GM13976 (cell line): ENCODE data around the gene SCO2.

Source experiments
- DNase-seq: peaks from one replicate; pipeline ENCODE4 v3.0.0; 2012; ENCODE audit warnings: low spot score
- in situ Hi-C: fragments of 300-500 bp; cut with MboI; formaldehyde crosslinking; loops from one replicate; pipeline ENCODE4 v1.12.0; 2022; ENCODE audit warnings: low sequenced_read_pairs, mixed read lengths, inconsistent platforms; ENCODE audit not compliant: unreplicated experiment
- TF ChIP-seq, protein P1 (sequence below): IDR thresholded peaks from 2 replicates; pipeline ENCODE4 v1.5.1; 2012; ENCODE audit warnings: borderline replicate concordance, mild to moderate bottlenecking; ENCODE audit not compliant: insufficient read depth; ENCODE audit errors: extremely low read depth, missing control alignments, control extremely low read depth

The SCO2 gene

GRCh38 chr22:50486561-50487289 lies 38.7 kb downstream of the SCO2 start, which contains the start of gene MIOX:
Gene MIOX, plus strand, starts transcription at chr22:50486859. Its CDS starts 39 bp downstream, at chr22:50486898.
- peak; percentile 63 for DNase-seq
- in situ Hi-C loops: no loop called here
- TF ChIP-seq, protein P1, sequence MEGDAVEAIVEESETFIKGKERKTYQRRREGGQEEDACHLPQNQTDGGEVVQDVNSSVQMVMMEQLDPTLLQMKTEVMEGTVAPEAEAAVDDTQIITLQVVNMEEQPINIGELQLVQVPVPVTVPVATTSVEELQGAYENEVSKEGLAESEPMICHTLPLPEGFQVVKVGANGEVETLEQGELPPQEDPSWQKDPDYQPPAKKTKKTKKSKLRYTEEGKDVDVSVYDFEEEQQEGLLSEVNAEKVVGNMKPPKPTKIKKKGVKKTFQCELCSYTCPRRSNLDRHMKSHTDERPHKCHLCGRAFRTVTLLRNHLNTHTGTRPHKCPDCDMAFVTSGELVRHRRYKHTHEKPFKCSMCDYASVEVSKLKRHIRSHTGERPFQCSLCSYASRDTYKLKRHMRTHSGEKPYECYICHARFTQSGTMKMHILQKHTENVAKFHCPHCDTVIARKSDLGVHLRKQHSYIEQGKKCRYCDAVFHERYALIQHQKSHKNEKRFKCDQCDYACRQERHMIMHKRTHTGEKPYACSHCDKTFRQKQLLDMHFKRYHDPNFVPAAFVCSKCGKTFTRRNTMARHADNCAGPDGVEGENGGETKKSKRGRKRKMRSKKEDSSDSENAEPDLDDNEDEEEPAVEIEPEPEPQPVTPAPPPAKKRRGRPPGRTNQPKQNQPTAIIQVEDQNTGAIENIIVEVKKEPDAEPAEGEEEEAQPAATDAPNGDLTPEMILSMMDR: no peak

GRCh38 chr22:50485221-50486131 lies 39.9 kb downstream of the SCO2 start:
- no peak for DNase-seq
- in situ Hi-C loops: no loop called here
- TF ChIP-seq, protein P1: no peak

- DNase-seq: no peak
- TF ChIP-seq, protein P1: no peak
- in situ Hi-C loops: no loop called here
These were observed 41.2 kb downstream of the SCO2 start for GRCh38 chr22:50483977-50484853.

DNA sequence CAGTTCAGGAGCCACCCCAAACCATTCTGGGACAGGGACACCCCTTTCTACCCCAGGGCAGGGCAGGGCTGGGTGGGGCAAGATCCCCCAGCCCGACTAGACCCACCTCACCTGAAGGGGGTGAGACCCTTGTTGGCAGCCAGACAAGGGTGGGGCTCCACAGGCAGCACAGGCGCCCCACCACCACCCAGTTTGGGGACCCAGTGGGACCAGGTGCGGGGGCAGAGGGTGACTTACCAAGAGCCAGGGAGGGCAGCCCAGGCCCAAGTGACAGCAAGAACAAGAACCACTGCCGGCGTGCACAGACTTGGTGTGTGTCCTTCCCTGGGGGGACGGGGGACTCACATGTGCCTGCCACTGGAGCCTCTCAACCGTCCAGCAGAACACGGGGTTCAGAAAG lies 41.8 kb downstream of the SCO2 start:
- no peak for DNase-seq
- in situ Hi-C loops: no loop called here
- TF ChIP-seq, protein P1: no peak

- TF ChIP-seq, protein P1: no peak
- in situ Hi-C loops: no loop called here
- DNase-seq: no peak
These were observed 42.3 kb downstream of the SCO2 start for GRCh38 chr22:50483106-50483505.
